Hippocampal formation (tissue), 2 donors: ENCODE measurements around the gene TDRD9.
A peak's percentile ranks its signal among the peaks of the same experiment; 100 is the strongest.

Experiments
- DNase-seq, 2 donors: peaks; one replicate each; lab custom pipeline; 2025; lab: John Stamatoyannopoulos, UW

TDRD9 gene

GRCh38 chr14:104069541-104069940 lies 141.3 kb downstream of the TDRD9 start:
- DNase-seq = no peak

DNA sequence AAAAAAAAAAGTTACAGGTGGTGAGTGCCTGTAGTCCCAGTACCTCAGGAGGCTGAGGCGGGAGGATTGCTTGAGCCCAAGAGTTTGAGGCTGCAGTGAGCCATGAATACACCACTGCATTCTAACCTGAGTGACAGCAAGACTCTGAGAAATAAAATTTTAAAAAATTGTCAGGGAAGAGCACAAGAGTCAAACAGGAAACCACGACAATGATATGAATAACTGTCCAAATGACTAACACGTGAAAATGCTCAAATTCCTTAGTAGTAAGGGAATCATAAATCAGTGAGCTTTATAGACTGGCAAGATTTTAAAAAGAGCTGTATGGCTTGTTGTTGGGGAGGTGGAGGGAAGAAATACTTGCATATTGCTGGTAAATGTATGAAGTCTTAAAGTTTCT lies 144.3 kb downstream of the TDRD9 start:
- no peak for DNase-seq

DNA sequence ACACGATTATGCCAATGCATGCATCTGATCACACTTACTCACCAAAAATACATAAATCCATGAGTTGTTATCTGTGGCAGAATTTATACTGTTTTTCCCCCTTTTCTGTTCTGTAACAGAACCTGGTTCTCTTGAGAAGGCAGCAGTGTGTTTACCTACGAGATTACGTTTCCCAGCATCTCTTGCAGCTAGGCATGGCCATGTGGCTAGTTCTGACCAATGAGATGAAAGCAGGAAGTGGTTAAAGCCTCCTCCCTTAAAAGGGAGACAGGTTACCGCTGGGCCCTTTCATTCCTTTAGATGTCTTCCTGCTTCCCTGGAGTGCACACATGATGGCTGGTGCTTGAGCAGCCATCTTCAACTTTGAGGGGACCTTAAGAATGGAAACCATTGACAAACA lies 145.5 kb downstream of the TDRD9 start:
- DNase-seq = no peak

- DNase-seq = no peak
Observed at GRCh38 chr14:104075530-104076151, 147.4 kb downstream of the TDRD9 start.

DNA sequence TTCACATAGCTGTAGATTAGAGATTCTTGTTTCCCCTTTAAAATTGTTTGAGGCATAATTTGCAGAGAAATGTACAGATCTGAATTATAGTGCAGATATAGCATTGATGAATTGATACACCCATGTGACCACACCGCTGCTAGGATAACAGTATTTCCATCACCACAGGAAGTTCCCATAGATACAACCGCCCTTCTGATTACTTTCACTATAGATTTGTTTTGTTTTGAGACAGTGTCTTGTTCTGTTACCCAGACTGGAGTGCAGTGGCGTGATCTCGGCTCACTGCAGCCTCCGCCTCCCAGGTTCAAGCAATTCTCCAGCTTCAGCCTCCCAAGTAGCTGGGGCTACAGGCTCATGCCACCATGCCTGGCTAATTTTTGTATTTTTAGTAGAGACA lies 148.5 kb downstream of the TDRD9 start:
- DNase-seq = no peak

DNA sequence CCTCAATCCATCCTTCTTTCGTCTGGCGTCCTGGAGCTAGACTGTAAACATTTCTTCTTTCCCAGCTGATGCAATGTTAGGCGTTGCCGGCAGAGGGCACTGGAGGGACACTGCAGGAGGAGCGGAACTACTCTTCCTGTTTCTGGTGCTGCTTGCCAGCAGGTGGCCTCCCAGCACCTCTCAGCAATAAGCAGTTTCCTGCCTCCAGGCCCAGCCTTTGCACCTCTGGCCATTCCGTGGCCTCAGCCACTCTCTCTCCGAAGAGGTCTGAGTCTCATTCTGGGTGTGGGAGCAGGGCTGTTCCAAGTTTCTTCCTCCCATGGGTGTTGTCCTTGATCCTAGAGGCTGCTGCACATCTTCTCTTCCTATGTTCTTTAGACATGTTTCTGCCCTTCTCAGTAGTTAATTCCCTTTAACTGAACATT lies 149.8 kb downstream of the TDRD9 start:
- DNase-seq = peak; percentile 59 to 78

GRCh38 chr14:104080376-104081260 lies 152.4 kb downstream of the TDRD9 start:
- no peak for DNase-seq

- DNase-seq = no peak
Observed at GRCh38 chr14:104081261-104081835, 153.1 kb downstream of the TDRD9 start.

- DNase-seq = no peak
Observed at GRCh38 chr14:104081951-104082464, 153.8 kb downstream of the TDRD9 start.

DNA sequence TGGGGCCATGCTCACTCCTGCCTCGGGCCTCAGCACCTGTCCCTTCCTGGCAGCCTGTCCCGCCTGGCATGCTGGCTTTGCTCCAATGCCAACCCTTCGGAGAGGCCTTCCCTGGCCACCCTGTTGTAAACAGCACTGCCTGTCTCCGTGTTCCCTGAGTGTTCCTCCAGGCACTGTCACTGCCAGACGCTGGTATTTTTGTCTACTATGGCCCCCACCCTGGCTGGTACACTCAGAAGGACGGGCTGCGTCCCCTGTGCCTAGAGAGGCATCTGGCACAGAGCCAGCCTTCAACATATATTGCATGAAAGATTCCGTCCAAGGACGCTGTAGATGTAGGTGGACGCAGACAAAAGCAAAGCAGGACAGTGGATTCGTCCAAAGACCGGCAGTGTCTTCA lies 154.6 kb downstream of the TDRD9 start:
- DNase-seq = no peak

DNA sequence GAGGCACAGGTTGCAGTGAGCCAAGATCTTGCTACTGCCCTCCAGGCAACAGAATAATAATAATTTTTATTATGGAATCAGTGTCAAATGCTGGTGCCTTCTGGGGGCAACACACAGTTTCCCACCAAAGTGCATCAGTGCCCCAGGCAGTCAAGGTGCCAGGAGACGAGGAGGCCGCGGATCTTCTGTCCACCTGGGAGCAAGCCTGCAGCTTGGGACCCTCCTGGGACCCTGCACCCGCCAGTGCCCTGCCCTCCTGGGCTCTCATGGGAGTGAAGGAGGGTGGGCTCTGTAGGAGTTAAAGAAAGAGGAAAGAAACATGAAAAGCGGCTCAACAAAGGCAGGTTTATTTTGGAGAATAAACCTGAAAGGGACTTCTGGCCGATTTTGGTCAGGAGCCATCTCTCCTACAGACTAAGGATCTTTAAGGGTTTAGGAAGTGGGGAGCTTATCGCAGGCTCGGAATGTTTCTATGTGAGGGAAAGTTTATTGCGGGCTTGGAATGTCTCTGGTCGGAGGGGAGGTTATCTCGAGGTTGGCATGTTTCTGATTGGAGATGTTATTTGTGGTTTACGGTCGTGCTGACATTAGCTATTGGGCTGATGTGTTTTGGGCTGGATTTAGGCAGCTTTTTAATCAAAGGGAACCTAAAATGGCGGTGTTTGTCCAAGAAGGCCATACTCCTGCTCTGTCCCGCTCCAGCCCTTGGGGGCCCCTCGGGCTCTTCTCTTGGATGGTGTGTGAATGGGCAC lies 156.2 kb downstream of the TDRD9 start:
- DNase-seq = no peak

DNA sequence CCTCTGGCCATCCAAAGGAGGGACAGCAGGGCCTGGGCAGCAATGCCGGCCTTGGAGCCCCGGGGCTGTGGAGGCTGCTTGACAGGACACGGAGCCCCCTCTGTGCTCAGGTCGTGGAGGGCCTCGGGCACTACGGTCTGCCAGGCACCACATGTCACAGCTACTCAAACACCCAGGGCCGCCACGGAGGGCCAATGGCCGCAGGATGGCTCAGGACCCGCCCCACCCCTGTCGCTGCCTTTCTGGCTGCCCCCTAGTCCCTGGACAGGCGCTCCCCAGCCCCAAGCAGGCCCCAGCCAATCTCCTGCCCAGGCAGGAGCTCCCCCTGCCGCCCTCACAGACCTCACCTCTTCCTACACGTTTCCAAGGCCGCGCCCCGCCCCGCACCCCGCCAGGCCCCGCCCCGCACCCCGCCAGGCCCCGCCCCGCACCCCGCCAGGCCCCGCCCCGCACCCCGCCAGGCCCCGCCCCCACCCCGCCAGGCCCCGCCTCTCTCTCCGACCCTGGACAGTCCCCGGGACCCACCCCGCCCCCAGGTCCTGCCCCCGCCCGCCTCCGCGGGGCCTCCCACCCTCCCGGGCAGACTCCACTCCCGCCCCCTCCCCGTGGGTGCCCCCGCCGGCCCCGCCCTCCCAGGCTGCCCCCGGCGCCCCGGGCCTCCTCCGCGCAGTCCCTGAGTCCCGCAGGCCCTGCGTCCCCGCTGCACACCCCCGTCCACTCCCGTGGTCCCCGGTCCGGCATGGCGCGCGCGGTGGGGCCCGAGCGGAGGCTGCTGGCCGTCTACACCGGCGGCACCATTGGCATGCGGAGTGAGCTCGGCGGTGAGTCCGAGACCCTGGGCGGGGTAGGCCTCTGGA lies 157.0 kb downstream of the TDRD9 start, which contains the start of gene ASPG:
ASPG (plus strand) TSS at position 669 of the 857 bp plus-strand sequence; CDS start at position 740, 71 bp downstream.
- no peak for DNase-seq

- no peak for DNase-seq
Observed at GRCh38 chr14:104085889-104086201, 157.6 kb downstream of the TDRD9 start.

DNA sequence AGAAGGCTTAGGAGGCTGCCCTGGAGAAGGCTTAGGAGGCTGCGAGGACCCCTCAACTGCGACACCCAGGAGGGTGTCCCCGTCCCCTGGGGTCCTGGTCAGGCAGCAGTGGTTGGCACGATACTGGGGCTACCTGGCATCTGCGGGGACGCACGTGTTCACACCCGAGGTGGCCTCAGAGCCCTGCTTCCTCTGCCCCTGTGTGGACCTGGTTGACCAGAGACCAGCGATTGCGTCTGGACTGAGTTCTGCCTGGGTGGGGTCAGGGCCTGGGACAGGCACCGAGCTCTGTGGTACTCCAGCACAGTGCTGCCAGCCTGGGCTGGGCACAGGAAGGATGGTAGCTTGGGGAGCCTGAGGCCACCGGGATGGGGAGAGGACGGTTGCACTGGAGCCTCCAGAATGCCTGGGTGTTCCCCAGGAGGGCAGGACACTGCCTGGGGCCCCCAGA lies 158.0 kb downstream of the TDRD9 start:
- no peak for DNase-seq

DNA sequence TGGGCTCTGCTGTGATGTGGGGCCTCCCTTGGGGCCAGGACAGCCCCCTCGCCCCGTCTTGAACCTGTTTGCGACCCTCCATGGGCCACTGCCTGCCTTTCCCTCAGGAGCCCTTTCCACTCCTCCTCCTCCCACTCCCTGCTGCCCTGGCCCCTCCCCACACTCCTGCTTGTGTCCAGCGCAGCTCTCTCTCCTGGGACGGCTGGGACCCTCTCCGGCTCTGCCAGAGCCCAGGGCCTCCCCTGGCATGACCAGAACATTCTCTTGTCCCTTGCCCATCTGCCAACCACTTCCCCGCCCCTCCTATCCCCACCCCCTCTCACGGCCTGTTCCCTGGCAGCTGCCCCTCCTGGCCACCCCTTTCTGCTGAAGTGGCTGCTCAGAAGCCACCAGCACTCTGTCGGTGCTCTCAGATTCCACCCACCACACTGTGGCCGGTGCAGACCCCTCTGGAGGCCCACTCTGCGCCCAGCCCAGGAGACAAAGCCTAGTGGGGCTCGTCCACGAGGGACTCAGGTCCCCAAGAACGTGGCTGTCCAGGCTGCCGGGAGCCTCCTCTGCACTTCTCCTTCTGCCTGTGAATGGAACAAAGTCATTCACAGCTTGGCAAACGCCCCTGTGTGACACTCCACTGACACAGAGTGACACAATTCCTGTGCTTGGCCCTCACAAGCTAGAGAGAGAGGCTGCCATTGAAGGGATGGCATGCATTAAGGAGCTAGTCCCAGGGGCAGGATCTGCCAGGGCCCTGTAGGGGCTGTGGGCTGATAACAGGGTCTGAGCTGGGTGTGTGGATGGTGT lies 158.6 kb downstream of the TDRD9 start:
- DNase-seq = no peak

GRCh38 chr14:104087505-104087904 lies 159.2 kb downstream of the TDRD9 start:
- DNase-seq = no peak

DNA sequence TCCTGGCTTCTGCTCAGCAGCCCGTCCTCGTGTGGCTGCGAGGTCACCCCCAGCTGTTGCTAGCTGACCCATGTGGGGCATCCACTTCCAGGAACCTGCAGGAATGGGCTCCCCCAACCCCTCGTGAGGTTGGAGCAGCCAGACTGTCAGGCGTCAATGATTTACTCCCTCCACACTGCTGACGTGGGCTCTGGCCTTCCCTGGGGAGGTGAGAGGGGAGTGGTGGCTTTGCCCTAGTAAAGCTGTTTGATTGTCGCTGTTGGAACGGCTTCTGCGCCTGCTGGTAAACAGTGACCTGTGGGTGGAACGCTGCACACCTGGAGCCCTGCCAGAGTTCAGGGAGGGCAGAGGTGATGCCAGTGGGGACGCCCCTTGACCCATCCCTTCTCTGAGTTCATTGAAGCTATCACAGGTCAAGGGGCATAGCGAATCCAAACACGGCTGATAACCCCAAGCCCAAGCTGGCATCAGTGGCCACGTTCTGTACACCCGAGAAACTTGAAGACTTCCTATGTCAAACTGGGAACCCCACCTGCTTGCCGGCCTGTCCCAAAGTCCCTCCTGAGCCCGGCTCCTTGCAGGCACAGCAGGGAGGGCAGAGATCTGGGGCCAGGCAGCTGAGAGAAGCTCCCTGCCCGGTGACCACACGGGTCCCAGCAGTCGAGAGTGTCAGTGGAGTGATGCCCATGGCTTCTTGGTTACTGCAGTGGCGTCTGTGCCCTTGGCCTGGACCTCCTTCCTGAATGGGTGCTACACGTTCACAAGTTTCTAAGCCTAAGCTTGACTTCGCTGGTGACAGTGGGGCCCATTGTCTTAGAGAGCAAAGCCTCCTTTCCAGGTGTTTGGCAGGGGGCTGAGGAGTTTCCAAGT lies 160.0 kb downstream of the TDRD9 start:
- no peak for DNase-seq

GRCh38 chr14:104090071-104090748 lies 162.0 kb downstream of the TDRD9 start:
- DNase-seq = no peak
